ENCODE data around the gene HOMER2.

DNA sequence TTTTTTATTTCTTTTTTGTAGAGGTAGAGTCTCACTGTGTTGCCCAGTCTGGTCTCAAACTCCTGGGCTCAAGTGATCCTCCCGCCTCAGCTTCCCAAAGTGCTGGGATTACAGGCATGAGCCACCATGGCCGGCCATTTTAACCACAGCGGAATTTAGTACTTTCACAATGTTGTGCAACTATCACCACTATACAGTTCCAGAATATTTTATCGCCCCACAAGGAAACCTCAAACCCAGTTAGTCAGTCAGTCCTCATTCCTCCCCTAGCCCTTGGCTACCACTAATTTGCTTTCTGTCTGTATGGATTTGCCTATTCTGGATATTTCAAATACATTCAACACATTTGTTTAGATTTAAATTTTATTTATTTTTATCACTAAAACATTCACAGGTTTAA is 15.5 kb upstream of the HOMER2 start:
- TF ChIP-seq, protein P1, sequence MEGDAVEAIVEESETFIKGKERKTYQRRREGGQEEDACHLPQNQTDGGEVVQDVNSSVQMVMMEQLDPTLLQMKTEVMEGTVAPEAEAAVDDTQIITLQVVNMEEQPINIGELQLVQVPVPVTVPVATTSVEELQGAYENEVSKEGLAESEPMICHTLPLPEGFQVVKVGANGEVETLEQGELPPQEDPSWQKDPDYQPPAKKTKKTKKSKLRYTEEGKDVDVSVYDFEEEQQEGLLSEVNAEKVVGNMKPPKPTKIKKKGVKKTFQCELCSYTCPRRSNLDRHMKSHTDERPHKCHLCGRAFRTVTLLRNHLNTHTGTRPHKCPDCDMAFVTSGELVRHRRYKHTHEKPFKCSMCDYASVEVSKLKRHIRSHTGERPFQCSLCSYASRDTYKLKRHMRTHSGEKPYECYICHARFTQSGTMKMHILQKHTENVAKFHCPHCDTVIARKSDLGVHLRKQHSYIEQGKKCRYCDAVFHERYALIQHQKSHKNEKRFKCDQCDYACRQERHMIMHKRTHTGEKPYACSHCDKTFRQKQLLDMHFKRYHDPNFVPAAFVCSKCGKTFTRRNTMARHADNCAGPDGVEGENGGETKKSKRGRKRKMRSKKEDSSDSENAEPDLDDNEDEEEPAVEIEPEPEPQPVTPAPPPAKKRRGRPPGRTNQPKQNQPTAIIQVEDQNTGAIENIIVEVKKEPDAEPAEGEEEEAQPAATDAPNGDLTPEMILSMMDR (IDR thresholded peaks at IDR 0.05; ENCODE audit: low read depth, low read length, poor library complexity, severe bottlenecking): no peak
- no peak for TF ChIP-seq EZH2phosphoT487 (IDR thresholded peaks at IDR 0.05; ENCODE audit: borderline replicate concordance, low read length)
